ENCODE data around the gene NEGR1. TPM values are rescaled to one million over a fixed set of nuclear protein-coding genes. Genes with fewer than 3 reads are reported as not detected.

Gene NEGR1
- total and polyA plus RNA-seq, 9 of the 15 experiments (the other 6 are each of a cell fraction or from before 2014, with no cell fraction given), result not detected

DNA sequence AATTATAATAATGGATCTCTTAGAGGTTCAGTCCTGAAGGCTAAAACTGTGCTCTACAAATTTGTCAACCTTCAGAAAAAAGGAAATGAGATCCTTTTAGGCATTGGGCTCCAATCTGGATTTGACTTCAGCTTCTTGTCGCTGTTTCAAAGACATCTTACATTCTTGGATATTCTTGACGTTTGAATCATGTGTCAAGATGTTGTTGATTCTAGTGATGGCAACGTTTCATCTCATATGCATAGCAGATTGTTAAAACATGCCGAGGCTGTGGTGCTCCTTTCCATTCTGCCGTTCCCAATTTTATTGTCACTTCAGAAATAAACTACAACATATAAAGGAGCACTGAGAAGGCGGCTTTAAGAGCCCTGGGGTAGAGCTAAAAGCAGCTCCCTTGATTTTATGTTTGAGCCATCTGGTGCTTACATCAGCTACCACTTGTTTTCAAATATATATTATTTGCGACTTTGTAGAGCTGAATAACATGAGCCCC is 733.9 kb downstream of the NEGR1 start:
- ATAC-seq (no peak), FAIRE-seq (no peak), DNase-seq (ENCODE audit: extremely low read depth in 1 of 4, low spot score in 3 of 4) (no peak)
- Histone ChIP-seq H2AFZ (ENCODE audit: low read depth, low read length) (no peak overlapping the region), H3K9me3 (replicated peaks; ENCODE audit: control insufficient read depth, insufficient read depth, low read depth, low read length) (0 out of 2 replicates have a peak, but pooled peaks cover 2% of the 10 kb centered on the region), H3K36me3 (ENCODE audit: control insufficient read depth, insufficient read depth, low read length) (no peaks in the 10 kb centered on the region), H3K27ac (ENCODE audit: extremely low read depth, low read depth, low read length) (no peak overlapping the region), H3K4me2 (ENCODE audit: insufficient read depth, low read length) (no peak overlapping the region), H3K79me2 (ENCODE audit: control insufficient read depth, insufficient read depth, low read length) (no peaks in the 10 kb centered on the region), H3K9me1 (ENCODE audit: control insufficient read depth, insufficient read depth, low read length) (no peaks in the 10 kb centered on the region), H3K4me3 (no peak overlapping the region), H3K4me1 (replicated peaks in 1 of 2; ENCODE audit: control insufficient read depth in 2 of 2, insufficient read depth in 2 of 2, low read length in 2 of 2) (no peaks in the 10 kb centered on the region), H3K9ac (ENCODE audit: insufficient read depth in 1 of 2, low read depth in 2 of 2, low read length in 2 of 2) (no peak overlapping the region), H4K20me1 (replicated peaks; ENCODE audit: control insufficient read depth, insufficient read depth, low read length) (no peaks in the 10 kb centered on the region), H3K27me3 (ENCODE audit: control insufficient read depth in 2 of 2, insufficient read depth in 2 of 2, low read length in 2 of 2) (no peaks in the 10 kb centered on the region)
- ChIA-PET CTCF (ENCODE audit: low intra/inter-chr PET ratio) (no interaction called here), POLR2A (no interaction called here)
- intact Hi-C loops (cut with micrococcal nuclease), result no loop called here
- 0% methylated on average over 7 of the region's 7 CpGs for WGBS (ENCODE audit: insufficient coverage, low coverage, missing lambda C conversion rate)
- in situ Hi-C loops (cut with MboI), result no loop called here
- BruUV-seq (replicated peaks), result no TSS peak
- no peak for TF ChIP-seq BMI1 (IDR thresholded peaks at IDR 0.05; ENCODE audit: low read length)
- TF ChIP-seq SAFB2 (IDR thresholded peaks at IDR 0.05; ENCODE audit: borderline replicate concordance, low read depth, low read length, severe bottlenecking), result no peak
- TF ChIP-seq ZNF408 (CRISPR knock-in tag; IDR thresholded peaks at IDR 0.05; ENCODE audit: low read depth), result no peak

GRCh38 chr1:71542155-71542554 is 740.2 kb downstream of the NEGR1 start:
- no peak overlapping the region for H3K4me3 ChIP-seq

More at GRCh38 chr1:71542155-71542554, 740.2 kb downstream of the NEGR1 start:
- Histone ChIP-seq H3K27ac (ENCODE audit: extremely low read depth, low read depth, low read length) (no peak overlapping the region), H2AFZ (ENCODE audit: low read depth, low read length) (no peak overlapping the region), H3K4me2 (ENCODE audit: insufficient read depth, low read length) (no peak overlapping the region), H3K79me2 (ENCODE audit: control insufficient read depth, insufficient read depth, low read length) (no peaks in the 10 kb centered on the region), H3K36me3 (ENCODE audit: control insufficient read depth, insufficient read depth, low read length) (no peaks in the 10 kb centered on the region), H3K9me1 (ENCODE audit: control insufficient read depth, insufficient read depth, low read length) (no peaks in the 10 kb centered on the region), H3K9ac (ENCODE audit: insufficient read depth in 1 of 2, low read depth in 2 of 2, low read length in 2 of 2) (no peak overlapping the region), H3K4me1 (replicated peaks in 1 of 2; ENCODE audit: control insufficient read depth in 2 of 2, insufficient read depth in 2 of 2, low read length in 2 of 2) (no peaks in the 10 kb centered on the region), H3K27me3 (ENCODE audit: control insufficient read depth in 2 of 2, insufficient read depth in 2 of 2, low read length in 2 of 2) (no peaks in the 10 kb centered on the region), H4K20me1 (replicated peaks; ENCODE audit: control insufficient read depth, insufficient read depth, low read length) (no peaks in the 10 kb centered on the region), H3K9me3 (replicated peaks; ENCODE audit: control insufficient read depth, insufficient read depth, low read depth, low read length) (no peaks in the 10 kb centered on the region)
- ChIA-PET CTCF (ENCODE audit: low intra/inter-chr PET ratio) (no interaction called here), POLR2A (no interaction called here)
- no TSS peak for BruUV-seq (replicated peaks)
- in situ Hi-C loops (cut with MboI), result no loop called here
- FAIRE-seq (no peak), DNase-seq (ENCODE audit: extremely low read depth in 1 of 4, low spot score in 3 of 4) (no peak), ATAC-seq (no peak)
- WGBS (ENCODE audit: insufficient coverage, low coverage, missing lambda C conversion rate), result 0% methylated on average over 3 of the region's 3 CpGs
- intact Hi-C loops (cut with micrococcal nuclease), result no loop called here
- no peak for TF ChIP-seq YBX1 (IDR thresholded peaks at IDR 0.05)
- TF ChIP-seq, protein P1, sequence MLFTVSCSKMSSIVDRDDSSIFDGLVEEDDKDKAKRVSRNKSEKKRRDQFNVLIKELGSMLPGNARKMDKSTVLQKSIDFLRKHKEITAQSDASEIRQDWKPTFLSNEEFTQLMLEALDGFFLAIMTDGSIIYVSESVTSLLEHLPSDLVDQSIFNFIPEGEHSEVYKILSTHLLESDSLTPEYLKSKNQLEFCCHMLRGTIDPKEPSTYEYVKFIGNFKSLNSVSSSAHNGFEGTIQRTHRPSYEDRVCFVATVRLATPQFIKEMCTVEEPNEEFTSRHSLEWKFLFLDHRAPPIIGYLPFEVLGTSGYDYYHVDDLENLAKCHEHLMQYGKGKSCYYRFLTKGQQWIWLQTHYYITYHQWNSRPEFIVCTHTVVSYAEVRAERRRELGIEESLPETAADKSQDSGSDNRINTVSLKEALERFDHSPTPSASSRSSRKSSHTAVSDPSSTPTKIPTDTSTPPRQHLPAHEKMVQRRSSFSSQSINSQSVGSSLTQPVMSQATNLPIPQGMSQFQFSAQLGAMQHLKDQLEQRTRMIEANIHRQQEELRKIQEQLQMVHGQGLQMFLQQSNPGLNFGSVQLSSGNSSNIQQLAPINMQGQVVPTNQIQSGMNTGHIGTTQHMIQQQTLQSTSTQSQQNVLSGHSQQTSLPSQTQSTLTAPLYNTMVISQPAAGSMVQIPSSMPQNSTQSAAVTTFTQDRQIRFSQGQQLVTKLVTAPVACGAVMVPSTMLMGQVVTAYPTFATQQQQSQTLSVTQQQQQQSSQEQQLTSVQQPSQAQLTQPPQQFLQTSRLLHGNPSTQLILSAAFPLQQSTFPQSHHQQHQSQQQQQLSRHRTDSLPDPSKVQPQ (CRISPR knock-in tag; IDR thresholded peaks at IDR 0.05; ENCODE audit: borderline replicate concordance), result no peak
- TF ChIP-seq ZNF121 (CRISPR knock-in tag; conservative IDR thresholded peaks at IDR 0.05), result no peak
- no peak for TF ChIP-seq BRCA1 (IDR thresholded peaks at IDR 0.05)
- no peak for TF ChIP-seq BRCA1 (CRISPR knock-in tag; IDR thresholded peaks at IDR 0.05)
- no peak for TF ChIP-seq HOXB6 (CRISPR knock-in tag; IDR thresholded peaks at IDR 0.05; ENCODE audit: borderline replicate concordance)
- no peak for TF ChIP-seq GATAD2B (IDR thresholded peaks at IDR 0.05; ENCODE audit: borderline replicate concordance)
- TF ChIP-seq RBM17 (IDR thresholded peaks at IDR 0.05; ENCODE audit: borderline replicate concordance, low read depth, low read length), result no peak
